Renal cortex interstitium (tissue), 11 donors: ENCODE data around the gene BRSK2. TPM values are rescaled to one million over a fixed set of nuclear protein-coding genes. Genes with fewer than 3 reads are reported as not detected.

Experiments
- DNase-seq, 11 donors: peaks; one replicate each; pipeline ENCODE4 v3.0.0-alpha.2; 2013; ENCODE audit warnings: low read depth in 9 of 11, low spot score in 4 of 11; ENCODE audit errors: extremely low read depth in 1 of 11
- polyA plus RNA-seq, 3 donors: library from polyadenylated mRNA; unstranded; fragments of 120-200 nt; gene quantifications; one replicate each; pipeline ENCODE4 v1.2.1, GENCODE V29; 2013; ENCODE audit not compliant: insufficient read length in 3 of 3

BRSK2 gene
- polyA plus RNA-seq, 3 donors, result 0.56 to 1.7 (median 1.4) TPM

GRCh38 chr11:1391165-1392075, 1.7 kb downstream of the BRSK2 start:
- no peak for DNase-seq

- DNase-seq, result no peak
Measured at GRCh38 chr11:1392111-1392510, 2.4 kb downstream of the BRSK2 start.

- no peak for DNase-seq
Measured at GRCh38 chr11:1392561-1392960, 2.8 kb downstream of the BRSK2 start.

GRCh38 chr11:1393038-1393710, 3.4 kb downstream of the BRSK2 start:
- no peak for DNase-seq

- DNase-seq, result no peak
Measured at GRCh38 chr11:1394936-1395772, 5.4 kb downstream of the BRSK2 start.

GRCh38 chr11:1395773-1396374, 6.1 kb downstream of the BRSK2 start:
- DNase-seq, result no peak

- DNase-seq, result no peak
Measured at GRCh38 chr11:1396375-1396841, 6.7 kb downstream of the BRSK2 start.

GRCh38 chr11:1397146-1397861, 7.6 kb downstream of the BRSK2 start:
- DNase-seq, result no peak

GRCh38 chr11:1397862-1398527, 8.3 kb downstream of the BRSK2 start:
- DNase-seq, result no peak

- no peak for DNase-seq
Measured at GRCh38 chr11:1398528-1399235, 8.9 kb downstream of the BRSK2 start.

GRCh38 chr11:1399386-1400316, 9.9 kb downstream of the BRSK2 start:
- no peak for DNase-seq

GRCh38 chr11:1400317-1401170, 10.8 kb downstream of the BRSK2 start:
- no peak for DNase-seq

GRCh38 chr11:1401171-1401445, 11.4 kb downstream of the BRSK2 start:
- DNase-seq, result no peak

GRCh38 chr11:1401656-1402221, 12.0 kb downstream of the BRSK2 start:
- DNase-seq, result peak; percentile 60 to 88 (median 83)

- no peak for DNase-seq
Measured at GRCh38 chr11:1402355-1403077, 12.8 kb downstream of the BRSK2 start.
